ENCODE measurements around the gene NAA60.

DNA sequence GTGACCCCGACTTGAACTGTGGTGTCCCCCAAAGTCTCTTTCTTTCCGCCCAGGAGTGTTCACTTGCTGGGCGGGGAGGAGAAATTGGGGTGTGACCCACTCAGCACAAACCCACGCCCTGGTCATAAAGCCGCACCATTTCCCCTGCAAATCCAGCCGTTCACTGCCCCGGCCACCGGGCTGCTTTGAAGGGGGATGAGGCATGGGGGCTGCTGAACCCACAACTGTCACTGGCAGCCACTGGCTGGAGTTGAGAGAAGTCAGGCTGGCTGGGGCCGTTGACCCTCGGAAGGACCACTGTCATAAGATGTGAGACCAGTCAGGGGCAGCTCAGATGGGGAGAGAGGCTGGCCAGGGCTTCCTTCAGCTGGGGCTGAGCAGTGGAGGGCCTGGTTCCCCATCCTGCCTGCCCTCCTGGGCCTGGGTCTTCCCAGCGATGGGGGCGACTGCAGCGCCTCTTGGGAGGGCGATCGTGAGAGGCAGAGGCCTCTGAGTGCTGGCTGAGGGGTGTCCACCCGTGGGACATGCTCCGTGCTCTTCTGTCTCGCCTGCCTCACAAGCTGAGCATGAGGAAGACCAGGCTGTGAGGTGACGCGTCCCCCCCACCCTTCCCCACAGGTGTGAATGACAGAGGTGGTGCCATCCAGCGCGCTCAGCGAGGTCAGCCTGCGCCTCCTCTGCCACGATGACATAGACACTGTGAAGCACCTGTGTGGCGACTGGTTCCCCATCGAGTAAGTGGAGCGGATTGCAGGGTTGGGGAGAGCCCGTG is 32.3 kb downstream of the NAA60 start:
- TF ChIP-seq, protein P1, sequence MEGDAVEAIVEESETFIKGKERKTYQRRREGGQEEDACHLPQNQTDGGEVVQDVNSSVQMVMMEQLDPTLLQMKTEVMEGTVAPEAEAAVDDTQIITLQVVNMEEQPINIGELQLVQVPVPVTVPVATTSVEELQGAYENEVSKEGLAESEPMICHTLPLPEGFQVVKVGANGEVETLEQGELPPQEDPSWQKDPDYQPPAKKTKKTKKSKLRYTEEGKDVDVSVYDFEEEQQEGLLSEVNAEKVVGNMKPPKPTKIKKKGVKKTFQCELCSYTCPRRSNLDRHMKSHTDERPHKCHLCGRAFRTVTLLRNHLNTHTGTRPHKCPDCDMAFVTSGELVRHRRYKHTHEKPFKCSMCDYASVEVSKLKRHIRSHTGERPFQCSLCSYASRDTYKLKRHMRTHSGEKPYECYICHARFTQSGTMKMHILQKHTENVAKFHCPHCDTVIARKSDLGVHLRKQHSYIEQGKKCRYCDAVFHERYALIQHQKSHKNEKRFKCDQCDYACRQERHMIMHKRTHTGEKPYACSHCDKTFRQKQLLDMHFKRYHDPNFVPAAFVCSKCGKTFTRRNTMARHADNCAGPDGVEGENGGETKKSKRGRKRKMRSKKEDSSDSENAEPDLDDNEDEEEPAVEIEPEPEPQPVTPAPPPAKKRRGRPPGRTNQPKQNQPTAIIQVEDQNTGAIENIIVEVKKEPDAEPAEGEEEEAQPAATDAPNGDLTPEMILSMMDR (IDR thresholded peaks at IDR 0.05) = no peak
- no peak for TF ChIP-seq POLR2AphosphoS5 (IDR thresholded peaks at IDR 0.05)
